GM23338 (cell line): ENCODE data around the gene RHOH. TPM values are rescaled to one million over a fixed set of nuclear protein-coding genes. Genes with fewer than 3 reads are reported as not detected.

Experiments
- ATAC-seq: fragments of 200-7000 bp; cut with Tn5 transposase; 3 replicates; pipeline ENCODE4 v1.9.1; 2020
- DNase-seq: peaks from one replicate; pipeline ENCODE4 v3.0.0-alpha.2; 2015; ENCODE audit warnings: low spot score
- H2AFZ ChIP-seq: fragments of 200-600 bp; sonication (generic); 2 replicates; pipeline ENCODE4 v1.8.0; 2016; ENCODE audit warnings: antibody characterized with exemption, mild to moderate bottlenecking, moderate library complexity
- H3F3A ChIP-seq: fragments of 200-600 bp; sonication (generic); replicated peaks from 2 replicates; pipeline ENCODE4 v1.8.0; 2017; ENCODE audit warnings: antibody characterized with exemption, mixed run types, low read depth
- H3K27ac ChIP-seq: fragments of 200-600 bp; sonication (generic); 2 replicates; pipeline ENCODE4 v1.6.1; 2016; ENCODE audit warnings: low read depth
- H3K27me3 ChIP-seq: fragments of 200-600 bp; sonication (generic); 2 replicates; pipeline ENCODE4 v1.8.0; 2016; ENCODE audit warnings: mild to moderate bottlenecking, mixed run types, moderate library complexity; ENCODE audit not compliant: insufficient read depth
- H3K36me3 ChIP-seq: fragments of 200-600 bp; sonication (generic); 2 replicates; pipeline ENCODE4 v1.8.0; 2016; ENCODE audit warnings: mild to moderate bottlenecking; ENCODE audit not compliant: insufficient read depth
- H3K4me1 ChIP-seq: fragments of 200-600 bp; sonication (generic); 2 replicates; pipeline ENCODE4 v1.8.0; 2016; ENCODE audit warnings: mild to moderate bottlenecking, moderate library complexity; ENCODE audit not compliant: insufficient read depth
- H3K4me2 ChIP-seq: fragments of 200-600 bp; sonication (generic); 2 replicates; pipeline ENCODE4 v1.7.1; 2017; ENCODE audit warnings: mixed run types
- H3K4me3 ChIP-seq: fragments of 200-600 bp; sonication (generic); 2 replicates; pipeline ENCODE4 v1.6.1; 2016; ENCODE audit warnings: mixed run types
- H3K79me2 ChIP-seq: fragments of 200-600 bp; sonication (generic); replicated peaks from 2 replicates; pipeline ENCODE4 v1.8.0; 2017; ENCODE audit warnings: mild to moderate bottlenecking; ENCODE audit not compliant: insufficient read depth
- H3K9me2 ChIP-seq: fragments of 200-600 bp; sonication (generic); 2 replicates; pipeline ENCODE4 v1.8.0; 2017; ENCODE audit not compliant: insufficient read depth
- H4K20me1 ChIP-seq: fragments of 200-600 bp; sonication (generic); replicated peaks from 2 replicates; pipeline ENCODE4 v1.8.0; 2017; ENCODE audit warnings: mild to moderate bottlenecking; ENCODE audit not compliant: insufficient read depth
- H3K27ac Mint-ChIP-seq: 2 replicates; pipeline ENCODE4 v1.8.0; 2020; ENCODE audit warnings: inconsistent platforms, mild to moderate bottlenecking, moderate library complexity, mixed read lengths
- H3K27me3 Mint-ChIP-seq: 3 replicates; pipeline ENCODE4 v1.8.0; 2022; ENCODE audit warnings: low read depth, mild to moderate bottlenecking, moderate library complexity, mixed read lengths, inconsistent platforms; ENCODE audit not compliant: insufficient read depth, poor library complexity
- H3K36me3 Mint-ChIP-seq: 3 replicates; pipeline ENCODE4 v1.8.0; 2021; ENCODE audit warnings: low read depth, mild to moderate bottlenecking, inconsistent platforms, moderate library complexity, mixed read lengths
- H3K4me1 Mint-ChIP-seq: 3 replicates; pipeline ENCODE4 v1.8.0; 2020; ENCODE audit warnings: mild to moderate bottlenecking, inconsistent platforms, mixed read lengths
- H3K4me3 Mint-ChIP-seq: 3 replicates; pipeline ENCODE4 v1.8.0; 2021; ENCODE audit warnings: moderate library complexity, mild to moderate bottlenecking, inconsistent platforms, mixed read lengths
- H3K9me3 Mint-ChIP-seq: 3 replicates; pipeline ENCODE4 v1.8.0; 2020; ENCODE audit warnings: moderate library complexity, mild to moderate bottlenecking, inconsistent platforms, mixed read lengths
- EZH2phosphoT487 ChIP-seq: fragments of 200-600 bp; sonication (generic); IDR thresholded peaks from one replicate; pipeline ENCODE4 v1.8.1; 2018; ENCODE audit warnings: antibody characterized with exemption; ENCODE audit not compliant: unreplicated experiment
- JUNB ChIP-seq: IDR thresholded peaks from one replicate; pipeline ENCODE4 v1.6.1; 2016; ENCODE audit warnings: antibody characterized with exemption; ENCODE audit not compliant: unreplicated experiment
- ZNF462 ChIP-seq: fragments of 250-450 bp; sonication (Bioruptor Pico); IDR thresholded peaks from 2 replicates; pipeline ENCODE4 v1.5.0; 2020; ENCODE audit warnings: mild to moderate bottlenecking, moderate library complexity
- polyA plus RNA-seq: library from polyadenylated mRNA; unstranded; fragments of >200 nt; fragmentation: Nextera tagmentation; extraction: Ambion mirVana; gene quantifications from 2 replicates; pipeline ENCODE4 v1.2.1, GENCODE V29; 2016
- total RNA-seq: library from RNA; depleted of rRNA; stranded (reverse); fragments of >200 nt; shearing (Covaris generic); gene quantifications from 2 replicates; pipeline ENCODE4 v1.2.3, GENCODE V29; 2014
- TF ChIP-seq, protein P1 (sequence below): IDR thresholded peaks from one replicate; pipeline ENCODE4 v1.6.1; 2018; ENCODE audit warnings: antibody characterized with exemption; ENCODE audit not compliant: unreplicated experiment

RHOH gene
- total and polyA plus RNA-seq, 2 experiments from 2014 or later = 2.2 to 3.7 TPM

DNA sequence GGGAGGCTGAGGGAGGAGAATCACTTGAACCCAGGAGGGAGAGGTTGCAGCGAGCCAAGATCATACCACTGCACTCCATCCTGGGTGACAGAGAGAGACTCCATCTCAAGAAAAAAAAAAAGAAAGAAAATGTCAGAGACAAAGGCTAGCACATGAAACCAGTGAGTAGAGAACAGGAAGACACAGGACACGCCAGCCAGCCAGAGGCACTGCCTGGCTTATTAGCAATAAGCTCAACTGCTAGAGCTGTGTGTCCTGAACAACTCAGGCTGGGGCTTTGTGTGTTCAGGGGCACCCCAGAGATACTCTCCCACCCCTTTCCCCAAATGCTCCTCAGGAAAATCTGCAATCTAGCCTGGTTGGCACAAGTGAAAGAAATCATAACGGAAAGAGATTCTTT is 60.0 kb downstream of the RHOH start:
- Mint-ChIP-seq H3K27me3 (no peaks in the 10 kb centered on the region), H3K4me1 (peaks cover 22% of the 10 kb centered on the region; the same call in 2 of the 3 replicates), H3K4me3 (no peak overlapping the region), H3K27ac (no peak overlapping the region), H3K36me3 (no peaks in the 10 kb centered on the region), H3K9me3 (no peaks in the 10 kb centered on the region)
- TF ChIP-seq ZNF462 = no peak
- TF ChIP-seq JUNB = no peak
- peak overlapping the region; percentile 76; the same call in 1 of the 2 replicates for H2AFZ ChIP-seq
- no peaks in the 10 kb centered on the region for H4K20me1 ChIP-seq
- H3K4me1 ChIP-seq = 0 out of 2 replicates have a peak, but pooled peaks cover 5% of the 10 kb centered on the region
- no peaks in the 10 kb centered on the region for H3K36me3 ChIP-seq
- no peaks in the 10 kb centered on the region for H3F3A ChIP-seq
- no peaks in the 10 kb centered on the region for H3K27me3 ChIP-seq
- no peaks in the 10 kb centered on the region for H3K79me2 ChIP-seq
- DNase-seq (no peak), ATAC-seq (no peak)
- H3K9me2 ChIP-seq = no peaks in the 10 kb centered on the region
- H3K4me3 ChIP-seq = no peak overlapping the region
- H3K27ac ChIP-seq = no peak overlapping the region
- no peak overlapping the region for H3K4me2 ChIP-seq

DNA sequence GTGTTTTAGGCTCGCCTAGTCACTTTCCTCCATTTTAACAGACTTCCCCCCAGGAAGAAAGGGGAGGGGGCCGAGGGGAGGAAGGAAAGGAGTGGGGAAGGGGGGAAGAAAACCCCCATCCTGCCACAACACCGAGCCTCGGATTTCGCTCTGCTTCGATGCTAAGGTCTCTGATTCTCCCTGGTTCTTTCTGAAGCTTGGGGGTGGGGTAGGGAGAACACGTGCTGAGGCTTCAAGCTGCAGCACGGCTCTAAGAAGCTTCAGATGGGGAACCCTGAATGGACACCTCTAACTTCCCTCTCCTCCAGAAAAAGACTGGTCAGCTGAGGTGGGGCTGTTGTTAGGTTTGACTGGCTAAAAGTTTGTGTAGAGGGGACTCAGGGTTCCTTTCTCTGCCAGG is 61.8 kb downstream of the RHOH start:
- H3K27ac ChIP-seq = no peak overlapping the region
- ATAC-seq = peak; percentile 30; the same call in 2 of the 3 replicates
- peaks cover 23% of the 10 kb centered on the region; the same call in 2 of the 3 replicates for H3K4me1 Mint-ChIP-seq
- no peaks in the 10 kb centered on the region for H3K27me3 Mint-ChIP-seq
- no peaks in the 10 kb centered on the region for H3K9me2 ChIP-seq
- H4K20me1 ChIP-seq = no peaks in the 10 kb centered on the region
- no peak overlapping the region for H3K4me3 ChIP-seq
- H3K27me3 ChIP-seq = no peaks in the 10 kb centered on the region
- H3K27ac Mint-ChIP-seq = no peak overlapping the region
- H3K4me2 ChIP-seq = no peak overlapping the region
- DNase-seq = peak; percentile 18
- no peaks in the 10 kb centered on the region for H3K79me2 ChIP-seq
- H3K4me3 Mint-ChIP-seq = no peak overlapping the region
- no peaks in the 10 kb centered on the region for H3K36me3 Mint-ChIP-seq
- 0 out of 2 replicates have a peak, but pooled peaks cover 5% of the 10 kb centered on the region for H3K4me1 ChIP-seq
- H2AFZ ChIP-seq = peak overlapping the region; percentile 100
- H3F3A ChIP-seq = no peaks in the 10 kb centered on the region
- no peaks in the 10 kb centered on the region for H3K9me3 Mint-ChIP-seq
- no peaks in the 10 kb centered on the region for H3K36me3 ChIP-seq
- no peak for TF ChIP-seq EZH2phosphoT487
- TF ChIP-seq JUNB = no peak
- TF ChIP-seq, protein P1, sequence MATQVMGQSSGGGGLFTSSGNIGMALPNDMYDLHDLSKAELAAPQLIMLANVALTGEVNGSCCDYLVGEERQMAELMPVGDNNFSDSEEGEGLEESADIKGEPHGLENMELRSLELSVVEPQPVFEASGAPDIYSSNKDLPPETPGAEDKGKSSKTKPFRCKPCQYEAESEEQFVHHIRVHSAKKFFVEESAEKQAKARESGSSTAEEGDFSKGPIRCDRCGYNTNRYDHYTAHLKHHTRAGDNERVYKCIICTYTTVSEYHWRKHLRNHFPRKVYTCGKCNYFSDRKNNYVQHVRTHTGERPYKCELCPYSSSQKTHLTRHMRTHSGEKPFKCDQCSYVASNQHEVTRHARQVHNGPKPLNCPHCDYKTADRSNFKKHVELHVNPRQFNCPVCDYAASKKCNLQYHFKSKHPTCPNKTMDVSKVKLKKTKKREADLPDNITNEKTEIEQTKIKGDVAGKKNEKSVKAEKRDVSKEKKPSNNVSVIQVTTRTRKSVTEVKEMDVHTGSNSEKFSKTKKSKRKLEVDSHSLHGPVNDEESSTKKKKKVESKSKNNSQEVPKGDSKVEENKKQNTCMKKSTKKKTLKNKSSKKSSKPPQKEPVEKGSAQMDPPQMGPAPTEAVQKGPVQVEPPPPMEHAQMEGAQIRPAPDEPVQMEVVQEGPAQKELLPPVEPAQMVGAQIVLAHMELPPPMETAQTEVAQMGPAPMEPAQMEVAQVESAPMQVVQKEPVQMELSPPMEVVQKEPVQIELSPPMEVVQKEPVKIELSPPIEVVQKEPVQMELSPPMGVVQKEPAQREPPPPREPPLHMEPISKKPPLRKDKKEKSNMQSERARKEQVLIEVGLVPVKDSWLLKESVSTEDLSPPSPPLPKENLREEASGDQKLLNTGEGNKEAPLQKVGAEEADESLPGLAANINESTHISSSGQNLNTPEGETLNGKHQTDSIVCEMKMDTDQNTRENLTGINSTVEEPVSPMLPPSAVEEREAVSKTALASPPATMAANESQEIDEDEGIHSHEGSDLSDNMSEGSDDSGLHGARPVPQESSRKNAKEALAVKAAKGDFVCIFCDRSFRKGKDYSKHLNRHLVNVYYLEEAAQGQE = no peak
